ENCODE data around the gene PTPRT.

PTPRT gene

GRCh38 chr20:42775866-42776265 lies 413.8 kb downstream of the PTPRT start:
- DNase-seq: no peak

GRCh38 chr20:42775037-42775436 lies 414.7 kb downstream of the PTPRT start:
- DNase-seq: no peak

GRCh38 chr20:42763015-42763414 lies 426.7 kb downstream of the PTPRT start:
- no peak for DNase-seq

- no peak for DNase-seq
These were observed 432.7 kb downstream of the PTPRT start for GRCh38 chr20:42756991-42757390.

- DNase-seq: no peak
These were observed 435.0 kb downstream of the PTPRT start for GRCh38 chr20:42754706-42755105.

GRCh38 chr20:42752620-42753019 lies 437.1 kb downstream of the PTPRT start:
- no peak for DNase-seq

- no peak for DNase-seq
These were observed 440.1 kb downstream of the PTPRT start for GRCh38 chr20:42749556-42749955.

GRCh38 chr20:42747765-42748411 lies 441.8 kb downstream of the PTPRT start:
- DNase-seq: no peak

- no peak for DNase-seq
These were observed 444.8 kb downstream of the PTPRT start for GRCh38 chr20:42744756-42745465.

GRCh38 chr20:42742926-42743325 lies 446.8 kb downstream of the PTPRT start:
- DNase-seq: no peak

- DNase-seq: no peak
These were observed 447.8 kb downstream of the PTPRT start for GRCh38 chr20:42741906-42742305.

GRCh38 chr20:42740226-42740870 lies 449.4 kb downstream of the PTPRT start:
- DNase-seq: no peak

- DNase-seq: no peak
These were observed 450.0 kb downstream of the PTPRT start for GRCh38 chr20:42739683-42740082.

- DNase-seq: no peak
These were observed 454.2 kb downstream of the PTPRT start for GRCh38 chr20:42735539-42735938.

- no peak for DNase-seq
These were observed 454.9 kb downstream of the PTPRT start for GRCh38 chr20:42734660-42735368.

- DNase-seq: no peak
These were observed 467.8 kb downstream of the PTPRT start for GRCh38 chr20:42721923-42722322.

- no peak for DNase-seq
These were observed 475.2 kb downstream of the PTPRT start for GRCh38 chr20:42714298-42715141.

GRCh38 chr20:42708266-42708665 lies 481.4 kb downstream of the PTPRT start:
- DNase-seq: no peak

- no peak for DNase-seq
These were observed 482.9 kb downstream of the PTPRT start for GRCh38 chr20:42706759-42707158.

- DNase-seq: no peak
These were observed 484.2 kb downstream of the PTPRT start for GRCh38 chr20:42705550-42705949.

GRCh38 chr20:42703744-42704143 lies 486.0 kb downstream of the PTPRT start:
- no peak for DNase-seq

GRCh38 chr20:42701948-42702347 lies 487.8 kb downstream of the PTPRT start:
- DNase-seq: no peak

GRCh38 chr20:42700372-42700771 lies 489.3 kb downstream of the PTPRT start:
- DNase-seq: no peak
